Dendritic cell treated with granulocyte-macrophage colony-stimulating factor and Interleukin-4, amounts not matched to agents 40 ng/mL and 50 ng/mL, for 4 days (primary cell): Measurements from ENCODE around the gene MTF1.
"Not testable (repeated sequence)": the region's sequence is repeated elsewhere in the genome, so short reads cannot be mapped to it uniquely, and the experiment has no call there.

Experiments used
- H3K27ac Mint-ChIP-seq: one replicate; pipeline ENCODE4 v1.8.0; 2022; ENCODE audit warnings: mild to moderate bottlenecking, mixed read lengths
- H3K27me3 Mint-ChIP-seq: one replicate; pipeline ENCODE4 v1.8.0; 2022; ENCODE audit warnings: mild to moderate bottlenecking, mixed read lengths
- H3K36me3 Mint-ChIP-seq: one replicate; pipeline ENCODE4 v1.8.0; 2022; ENCODE audit warnings: low read depth, mixed read lengths
- H3K4me1 Mint-ChIP-seq: one replicate; pipeline ENCODE4 v1.8.0; 2022; ENCODE audit warnings: low read depth, mixed read lengths
- H3K4me3 Mint-ChIP-seq: one replicate; pipeline ENCODE4 v1.8.0; 2022; ENCODE audit warnings: mild to moderate bottlenecking, moderate library complexity, mixed read lengths
- H3K9me3 Mint-ChIP-seq: one replicate; pipeline ENCODE4 v1.8.0; 2022; ENCODE audit warnings: mixed read lengths
- intact Hi-C: fragments of 100-400 bp; cut with micrococcal nuclease; formaldehyde crosslinking; loops from one replicate; pipeline ENCODE4 v1.15.0; 2022

The MTF1 gene

GRCh38 chr1:37776946-37777516, 82.4 kb downstream of the MTF1 start:
- no peak overlapping the region for H3K4me3 Mint-ChIP-seq
- H3K27me3 Mint-ChIP-seq: peaks cover 41% of the 10 kb centered on the region
- H3K9me3 Mint-ChIP-seq: no peaks in the 10 kb centered on the region
- intact Hi-C loops: no loop called here
- no peaks in the 10 kb centered on the region for H3K36me3 Mint-ChIP-seq
- no peaks in the 10 kb centered on the region for H3K4me1 Mint-ChIP-seq
- no peak overlapping the region for H3K27ac Mint-ChIP-seq

DNA sequence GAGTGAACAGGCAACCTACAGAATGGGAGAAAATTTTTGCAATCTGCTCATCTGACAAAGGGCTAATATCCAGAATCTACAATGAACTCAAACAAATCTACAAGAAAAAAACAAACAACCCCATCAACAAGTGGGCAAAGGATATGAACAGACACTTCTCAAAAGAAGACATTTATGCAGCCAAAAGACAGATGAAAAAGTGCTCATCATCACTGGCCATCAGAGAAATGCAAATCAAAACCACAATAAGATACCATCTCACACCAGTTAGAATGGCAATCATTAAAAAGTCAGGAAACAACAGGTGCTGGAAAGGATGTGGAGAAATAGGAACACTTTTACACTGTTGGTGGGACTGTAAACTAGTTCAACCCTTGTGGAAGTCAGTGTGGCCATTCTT, 88.0 kb downstream of the MTF1 start:
- intact Hi-C loops, H3K27ac Mint-ChIP-seq, H3K9me3 Mint-ChIP-seq, H3K36me3 Mint-ChIP-seq, H3K4me1 Mint-ChIP-seq, H3K4me3 Mint-ChIP-seq: not testable (repeated sequence)
- H3K27me3 Mint-ChIP-seq: peaks cover 63% of the 10 kb centered on the region

DNA sequence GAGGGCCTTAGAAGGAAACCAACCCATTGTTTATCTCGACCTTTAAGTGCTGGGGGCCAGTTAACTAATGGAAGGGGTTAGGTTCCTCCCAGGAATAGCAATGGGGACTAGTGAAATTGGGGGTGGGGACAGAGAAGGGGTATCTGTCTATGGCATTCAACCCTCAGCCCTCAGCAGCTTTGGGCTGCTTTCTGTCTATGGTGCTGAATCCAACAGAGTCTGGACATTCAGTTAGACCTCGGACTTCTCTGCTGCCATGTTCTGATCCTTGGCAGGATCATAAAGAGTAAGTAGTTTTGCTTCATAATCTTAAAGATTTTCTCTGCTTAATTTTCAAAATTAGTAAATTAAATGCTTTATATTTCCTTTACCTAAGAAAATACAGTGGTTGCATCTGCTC, 91.9 kb downstream of the MTF1 start:
- peaks cover 16% of the 10 kb centered on the region for H3K4me1 Mint-ChIP-seq
- H3K9me3 Mint-ChIP-seq: no peaks in the 10 kb centered on the region
- no peak overlapping the region for H3K27ac Mint-ChIP-seq
- no peaks in the 10 kb centered on the region for H3K36me3 Mint-ChIP-seq
- intact Hi-C loops: no loop called here
- H3K27me3 Mint-ChIP-seq: peaks cover 79% of the 10 kb centered on the region
- H3K4me3 Mint-ChIP-seq: no peak overlapping the region

- no peaks in the 10 kb centered on the region for H3K36me3 Mint-ChIP-seq
- H3K9me3 Mint-ChIP-seq: no peaks in the 10 kb centered on the region
- peaks cover 89% of the 10 kb centered on the region for H3K27me3 Mint-ChIP-seq
- H3K27ac Mint-ChIP-seq: no peak overlapping the region
- H3K4me3 Mint-ChIP-seq: no peak overlapping the region
- intact Hi-C loops: no loop called here
- H3K4me1 Mint-ChIP-seq: peaks cover 16% of the 10 kb centered on the region
Observed at GRCh38 chr1:37765916-37766664, 93.3 kb downstream of the MTF1 start.

DNA sequence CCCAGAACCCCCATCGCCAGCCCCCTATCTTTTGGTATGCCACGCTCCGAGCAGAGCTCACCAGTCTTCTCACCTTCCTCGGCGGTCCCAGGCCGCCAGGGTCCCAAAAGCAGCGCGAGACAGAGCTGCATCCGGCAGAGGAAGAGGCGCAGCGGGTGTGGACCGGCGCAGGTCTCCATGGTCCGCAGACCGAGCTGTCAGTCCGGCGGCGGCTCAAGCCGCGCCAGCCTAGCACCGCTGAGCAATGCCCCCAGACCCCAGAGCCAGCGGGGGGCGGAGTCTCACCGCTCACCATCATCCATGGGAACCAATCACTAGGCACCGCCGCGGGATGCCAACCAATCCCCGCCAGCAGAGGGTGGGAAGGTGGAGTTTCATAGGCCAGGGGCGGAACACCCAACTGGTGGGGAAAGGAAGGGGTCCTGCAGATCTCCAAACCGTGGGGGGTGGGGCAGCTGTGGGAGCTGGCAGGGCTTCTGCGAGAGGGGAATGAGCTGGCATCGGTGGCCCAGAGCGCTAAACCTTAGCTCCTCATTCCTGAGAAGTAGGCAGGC, 94.4 kb downstream of the MTF1 start, which contains the start of gene EPHA10:
TSS of gene EPHA10 (minus strand) at position 233 of the 554 bp plus-strand sequence. CDS start at position 179, 54 bp downstream.
- intact Hi-C loops: no loop called here
- Mint-ChIP-seq H3K4me1 (peaks cover 16% of the 10 kb centered on the region), H3K27ac (no peak within 1 kb of the TSS), H3K27me3 (peaks cover 80% of the 10 kb centered on the region), H3K4me3 (no peak within 1 kb of the TSS), H3K9me3 (no peaks in the 10 kb centered on the region), H3K36me3 (no peaks in the 10 kb centered on the region)

DNA sequence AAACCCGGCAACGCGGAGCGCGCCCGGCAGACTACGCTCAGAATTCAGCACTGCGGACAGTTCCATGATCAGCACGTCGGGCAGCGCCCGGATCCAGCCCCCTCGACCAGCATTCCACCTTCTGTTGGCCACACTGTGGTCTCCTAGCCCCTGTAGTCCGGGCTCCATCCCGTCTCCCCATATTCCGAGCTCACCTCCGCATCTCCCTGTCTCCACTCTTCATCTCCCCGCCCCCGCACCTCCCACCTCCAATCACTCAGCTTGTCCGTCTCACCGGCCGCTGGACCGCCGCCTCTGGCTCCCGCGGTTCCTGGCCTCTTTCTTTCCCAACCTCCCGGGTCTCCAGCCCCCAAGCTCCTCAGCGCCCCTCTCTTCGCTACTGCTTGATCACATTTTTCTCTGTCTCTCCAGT, 95.0 kb downstream of the MTF1 start:
- Mint-ChIP-seq H3K36me3 (no peaks in the 10 kb centered on the region), H3K4me3 (no peak overlapping the region), H3K27me3 (peaks cover 78% of the 10 kb centered on the region), H3K9me3 (no peaks in the 10 kb centered on the region), H3K27ac (no peak overlapping the region), H3K4me1 (peaks cover 16% of the 10 kb centered on the region)
- intact Hi-C loops: no loop called here

- H3K27me3 Mint-ChIP-seq: peaks cover 73% of the 10 kb centered on the region
- peaks cover 16% of the 10 kb centered on the region for H3K4me1 Mint-ChIP-seq
- H3K27ac Mint-ChIP-seq: no peak overlapping the region
- H3K4me3 Mint-ChIP-seq: no peak overlapping the region
- intact Hi-C loops: no loop called here
- no peaks in the 10 kb centered on the region for H3K9me3 Mint-ChIP-seq
- H3K36me3 Mint-ChIP-seq: no peaks in the 10 kb centered on the region
Observed at GRCh38 chr1:37763791-37764413, 95.5 kb downstream of the MTF1 start.

DNA sequence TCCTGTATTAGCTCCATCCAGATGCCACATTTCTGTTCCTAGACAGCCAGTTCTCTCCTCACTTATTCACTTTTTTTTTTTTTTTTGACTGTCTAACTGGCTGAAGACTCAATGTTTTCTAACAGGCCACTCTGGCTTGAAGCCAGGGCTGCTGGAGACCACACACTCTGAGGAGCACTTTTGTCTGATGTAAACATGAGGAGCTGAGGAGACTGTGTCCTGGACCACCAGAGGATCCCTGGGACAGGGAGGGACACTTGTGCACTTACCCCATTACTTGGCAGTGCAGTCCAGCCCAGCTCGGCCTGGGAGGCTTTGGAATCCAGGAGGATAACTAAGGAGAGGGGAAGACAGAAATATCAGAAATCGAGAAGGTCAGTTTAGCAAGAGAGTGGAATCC, 96.9 kb downstream of the MTF1 start:
- intact Hi-C loops: no loop called here
- Mint-ChIP-seq H3K27me3 (peaks cover 61% of the 10 kb centered on the region), H3K36me3 (no peaks in the 10 kb centered on the region), H3K9me3 (no peaks in the 10 kb centered on the region), H3K4me3 (no peak overlapping the region), H3K4me1 (peaks cover 16% of the 10 kb centered on the region), H3K27ac (no peak overlapping the region)

GRCh38 chr1:37761416-37762095, 97.8 kb downstream of the MTF1 start:
- H3K36me3 Mint-ChIP-seq: no peaks in the 10 kb centered on the region
- peaks cover 16% of the 10 kb centered on the region for H3K4me1 Mint-ChIP-seq
- H3K27ac Mint-ChIP-seq: no peak overlapping the region
- intact Hi-C loops: no loop called here
- no peaks in the 10 kb centered on the region for H3K9me3 Mint-ChIP-seq
- H3K4me3 Mint-ChIP-seq: no peak overlapping the region
- peaks cover 56% of the 10 kb centered on the region for H3K27me3 Mint-ChIP-seq
